ENCODE data around the gene OXSR1.

- TF ChIP-seq CTCF (conservative IDR thresholded peaks at IDR 0.05; ENCODE audit: low read depth in 2 of 2) (no peak), JUNB (IDR thresholded peaks at IDR 0.05; ENCODE audit: unreplicated experiment) (no peak), EZH2 (IDR thresholded peaks at IDR 0.05; ENCODE audit: low read depth, unreplicated experiment) (no peak), CREB1 (CRISPR knock-in tag; IDR thresholded peaks at IDR 0.05; ENCODE audit: low read depth) (no peak), STAT1 (IDR thresholded peaks at IDR 0.05; ENCODE audit: unreplicated experiment) (no peak), EZH2phosphoT487 (IDR thresholded peaks at IDR 0.05; ENCODE audit: unreplicated experiment) (no peak), REST (IDR thresholded peaks at IDR 0.05; ENCODE audit: unreplicated experiment) (no peak), POLR2AphosphoS5 (IDR thresholded peaks at IDR 0.05; ENCODE audit: low read depth) (no peak), NANOG (IDR thresholded peaks at IDR 0.05; ENCODE audit: borderline replicate concordance) (no peak), ZNF331 (CRISPR knock-in tag; IDR thresholded peaks at IDR 0.05; ENCODE audit: low read depth) (no peak), ETS1 (IDR thresholded peaks at IDR 0.05) (no peak), ZNF114 (CRISPR knock-in tag; IDR thresholded peaks at IDR 0.05) (no peak), ZNF462 (CRISPR knock-in tag; IDR thresholded peaks at IDR 0.05) (no peak)
Measured at GRCh38 chr3:38251197-38251596, 85.9 kb downstream of the OXSR1 start.
